DMS53 treated with DMSO at 0.1 percent for 48 hours (cell line): Measurements from ENCODE around the gene PRKCE.

Experiments used
- DNase-seq: peaks from one replicate; lab custom pipeline; 2025; ENCODE audit not compliant: unreplicated experiment; lab: John Stamatoyannopoulos, UW

Gene PRKCE

GRCh38 chr2:46064396-46064795, 412.9 kb downstream of the PRKCE start:
- DNase-seq: no peak

GRCh38 chr2:46065152-46065551, 413.7 kb downstream of the PRKCE start:
- DNase-seq: no peak

- no peak for DNase-seq
Measured at GRCh38 chr2:46066116-46066515, 414.6 kb downstream of the PRKCE start.

- no peak for DNase-seq
Measured at GRCh38 chr2:46066601-46067000, 415.1 kb downstream of the PRKCE start.

GRCh38 chr2:46067062-46067461, 415.6 kb downstream of the PRKCE start:
- DNase-seq: no peak

GRCh38 chr2:46067501-46068305, 416.2 kb downstream of the PRKCE start:
- DNase-seq: no peak

- no peak for DNase-seq
Measured at GRCh38 chr2:46068636-46069035, 417.2 kb downstream of the PRKCE start.

GRCh38 chr2:46071074-46071473, 419.6 kb downstream of the PRKCE start:
- no peak for DNase-seq

GRCh38 chr2:46072101-46072820, 420.8 kb downstream of the PRKCE start:
- DNase-seq: no peak

- peak; percentile 58 for DNase-seq
Measured at GRCh38 chr2:46073540-46074046, 422.1 kb downstream of the PRKCE start.

GRCh38 chr2:46074501-46074900, 423.0 kb downstream of the PRKCE start:
- no peak for DNase-seq

- DNase-seq: no peak
Measured at GRCh38 chr2:46075848-46076247, 424.4 kb downstream of the PRKCE start.

- no peak for DNase-seq
Measured at GRCh38 chr2:46076251-46076650, 424.8 kb downstream of the PRKCE start.

- DNase-seq: no peak
Measured at GRCh38 chr2:46076875-46077274, 425.4 kb downstream of the PRKCE start.

- no peak for DNase-seq
Measured at GRCh38 chr2:46077522-46078107, 426.1 kb downstream of the PRKCE start.

- DNase-seq: no peak
Measured at GRCh38 chr2:46079985-46080560, 428.6 kb downstream of the PRKCE start.

- DNase-seq: no peak
Measured at GRCh38 chr2:46082531-46083485, 431.3 kb downstream of the PRKCE start.

- DNase-seq: no peak
Measured at GRCh38 chr2:46086578-46087070, 435.1 kb downstream of the PRKCE start.

- DNase-seq: no peak
Measured at GRCh38 chr2:46087492-46087891, 436.0 kb downstream of the PRKCE start.

GRCh38 chr2:46091004-46091403, 439.5 kb downstream of the PRKCE start:
- no peak for DNase-seq
